ENCODE measurements around the gene KCMF1. TPM values are rescaled to one million over a fixed set of nuclear protein-coding genes. Genes with fewer than 3 reads are reported as not detected.

KCMF1 gene
- total and polyA plus RNA-seq, 2 of the 13 experiments (the other 11 are each of a cell fraction or from before 2014, with no cell fraction given) = 62.1 to 116 TPM

- peak; percentile 78; the same call in 1 of the 2 replicates for TF ChIP-seq RERE (CRISPR knock-in tag; IDR thresholded peaks at IDR 0.05; ENCODE audit: low read depth)
- TF ChIP-seq HNF1A (IDR thresholded peaks at IDR 0.05; ENCODE audit: low read depth) = peak; percentile 31; the same call in 1 of the 2 replicates
- TF ChIP-seq HNF1A (CRISPR knock-in tag; IDR thresholded peaks at IDR 0.05; ENCODE audit: borderline replicate concordance) = peak; percentile 84
- no peak for TF ChIP-seq ZFP36L2 (CRISPR knock-in tag; IDR thresholded peaks at IDR 0.05)
- no peak for TF ChIP-seq ZFYVE20 (CRISPR knock-in tag; IDR thresholded peaks at IDR 0.05; ENCODE audit: borderline replicate concordance, low read depth)
- TF ChIP-seq FOSL2 (CRISPR knock-in tag; IDR thresholded peaks at IDR 0.05) = peak; percentile 88
- peak; percentile 83; the same call in 1 of the 2 replicates for TF ChIP-seq DZIP1 (CRISPR knock-in tag; IDR thresholded peaks at IDR 0.05)
- no peak for TF ChIP-seq FOXK2 (IDR thresholded peaks at IDR 0.05)
- TF ChIP-seq USF2 (IDR thresholded peaks at IDR 0.05; ENCODE audit: low read depth, low read length) = no peak
- TF ChIP-seq USF2 (CRISPR knock-in tag; IDR thresholded peaks at IDR 0.05; ENCODE audit: borderline replicate concordance) = no peak
- peak; percentile 83; the same call in 1 of the 2 replicates for TF ChIP-seq ZNF329 (CRISPR knock-in tag; IDR thresholded peaks at IDR 0.05; ENCODE audit: low read depth)
- TF ChIP-seq ZBTB42 (CRISPR knock-in tag; IDR thresholded peaks at IDR 0.05) = 0 out of 2 replicates have a peak, but pooled peaks have one; percentile 50
- TF ChIP-seq ATM (IDR thresholded peaks at IDR 0.05; ENCODE audit: borderline replicate concordance) = no peak
These were observed 45.1 kb upstream of the KCMF1 start (continued) for GRCh38 chr2:84925724-84926376.
